Measurements from ENCODE around the gene AKAP7.

DNA sequence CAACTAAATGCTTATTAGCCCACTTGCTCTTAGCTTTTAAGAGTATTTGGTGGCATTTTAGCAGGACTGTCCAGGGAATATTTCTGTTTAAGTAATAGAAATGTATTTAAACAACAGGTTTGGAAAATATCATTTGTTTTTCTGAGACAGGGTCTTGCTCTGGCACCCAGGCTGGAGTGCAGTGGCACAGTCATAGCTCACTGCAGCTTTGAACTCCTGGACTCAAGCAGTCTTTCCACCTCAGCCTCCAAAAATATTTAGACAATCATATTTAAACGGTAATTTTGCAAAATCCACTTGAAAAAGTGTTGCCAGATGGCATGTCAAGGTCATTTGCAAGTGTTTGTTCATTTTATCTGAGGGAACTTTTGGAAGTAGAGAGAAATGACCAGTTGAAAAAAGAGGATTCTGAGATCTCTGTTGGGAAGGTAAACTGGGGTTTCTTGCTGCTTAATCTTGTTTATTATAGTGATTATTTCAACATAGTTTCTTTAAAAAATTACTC lies 25.0 kb downstream of the AKAP7 start:
- TF ChIP-seq RAD21 (conservative IDR thresholded peaks at IDR 0.05) (no peak), MXI1 (conservative IDR thresholded peaks at IDR 0.05; ENCODE audit: poor library complexity, severe bottlenecking) (no peak), TAF1 (IDR thresholded peaks at IDR 0.05; ENCODE audit: low read depth) (no peak)
- TF ChIP-seq, protein P1, sequence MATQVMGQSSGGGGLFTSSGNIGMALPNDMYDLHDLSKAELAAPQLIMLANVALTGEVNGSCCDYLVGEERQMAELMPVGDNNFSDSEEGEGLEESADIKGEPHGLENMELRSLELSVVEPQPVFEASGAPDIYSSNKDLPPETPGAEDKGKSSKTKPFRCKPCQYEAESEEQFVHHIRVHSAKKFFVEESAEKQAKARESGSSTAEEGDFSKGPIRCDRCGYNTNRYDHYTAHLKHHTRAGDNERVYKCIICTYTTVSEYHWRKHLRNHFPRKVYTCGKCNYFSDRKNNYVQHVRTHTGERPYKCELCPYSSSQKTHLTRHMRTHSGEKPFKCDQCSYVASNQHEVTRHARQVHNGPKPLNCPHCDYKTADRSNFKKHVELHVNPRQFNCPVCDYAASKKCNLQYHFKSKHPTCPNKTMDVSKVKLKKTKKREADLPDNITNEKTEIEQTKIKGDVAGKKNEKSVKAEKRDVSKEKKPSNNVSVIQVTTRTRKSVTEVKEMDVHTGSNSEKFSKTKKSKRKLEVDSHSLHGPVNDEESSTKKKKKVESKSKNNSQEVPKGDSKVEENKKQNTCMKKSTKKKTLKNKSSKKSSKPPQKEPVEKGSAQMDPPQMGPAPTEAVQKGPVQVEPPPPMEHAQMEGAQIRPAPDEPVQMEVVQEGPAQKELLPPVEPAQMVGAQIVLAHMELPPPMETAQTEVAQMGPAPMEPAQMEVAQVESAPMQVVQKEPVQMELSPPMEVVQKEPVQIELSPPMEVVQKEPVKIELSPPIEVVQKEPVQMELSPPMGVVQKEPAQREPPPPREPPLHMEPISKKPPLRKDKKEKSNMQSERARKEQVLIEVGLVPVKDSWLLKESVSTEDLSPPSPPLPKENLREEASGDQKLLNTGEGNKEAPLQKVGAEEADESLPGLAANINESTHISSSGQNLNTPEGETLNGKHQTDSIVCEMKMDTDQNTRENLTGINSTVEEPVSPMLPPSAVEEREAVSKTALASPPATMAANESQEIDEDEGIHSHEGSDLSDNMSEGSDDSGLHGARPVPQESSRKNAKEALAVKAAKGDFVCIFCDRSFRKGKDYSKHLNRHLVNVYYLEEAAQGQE (IDR thresholded peaks at IDR 0.05; ENCODE audit: borderline replicate concordance), result no peak
- TF ChIP-seq, protein P2, sequence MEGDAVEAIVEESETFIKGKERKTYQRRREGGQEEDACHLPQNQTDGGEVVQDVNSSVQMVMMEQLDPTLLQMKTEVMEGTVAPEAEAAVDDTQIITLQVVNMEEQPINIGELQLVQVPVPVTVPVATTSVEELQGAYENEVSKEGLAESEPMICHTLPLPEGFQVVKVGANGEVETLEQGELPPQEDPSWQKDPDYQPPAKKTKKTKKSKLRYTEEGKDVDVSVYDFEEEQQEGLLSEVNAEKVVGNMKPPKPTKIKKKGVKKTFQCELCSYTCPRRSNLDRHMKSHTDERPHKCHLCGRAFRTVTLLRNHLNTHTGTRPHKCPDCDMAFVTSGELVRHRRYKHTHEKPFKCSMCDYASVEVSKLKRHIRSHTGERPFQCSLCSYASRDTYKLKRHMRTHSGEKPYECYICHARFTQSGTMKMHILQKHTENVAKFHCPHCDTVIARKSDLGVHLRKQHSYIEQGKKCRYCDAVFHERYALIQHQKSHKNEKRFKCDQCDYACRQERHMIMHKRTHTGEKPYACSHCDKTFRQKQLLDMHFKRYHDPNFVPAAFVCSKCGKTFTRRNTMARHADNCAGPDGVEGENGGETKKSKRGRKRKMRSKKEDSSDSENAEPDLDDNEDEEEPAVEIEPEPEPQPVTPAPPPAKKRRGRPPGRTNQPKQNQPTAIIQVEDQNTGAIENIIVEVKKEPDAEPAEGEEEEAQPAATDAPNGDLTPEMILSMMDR (IDR thresholded peaks at IDR 0.05; ENCODE audit: poor library complexity, severe bottlenecking), result no peak

Measured in neural cell (in vitro differentiated cells).